Stimulated activated CD8-positive, alpha-beta memory T cell treated with anti-CD3 and anti-CD28 coated beads, Interleukin-12 subunit alpha, Interleukin-12 subunit beta, amount 100 ng/mL, for 24 hours (primary cell): ENCODE data around the gene B3GNT9.

Experiments used
- DNase-seq: peaks from one replicate; pipeline ENCODE4 v3.0.0-alpha.2; 2020; ENCODE audit errors: extremely low read depth

Gene B3GNT9, protein sequence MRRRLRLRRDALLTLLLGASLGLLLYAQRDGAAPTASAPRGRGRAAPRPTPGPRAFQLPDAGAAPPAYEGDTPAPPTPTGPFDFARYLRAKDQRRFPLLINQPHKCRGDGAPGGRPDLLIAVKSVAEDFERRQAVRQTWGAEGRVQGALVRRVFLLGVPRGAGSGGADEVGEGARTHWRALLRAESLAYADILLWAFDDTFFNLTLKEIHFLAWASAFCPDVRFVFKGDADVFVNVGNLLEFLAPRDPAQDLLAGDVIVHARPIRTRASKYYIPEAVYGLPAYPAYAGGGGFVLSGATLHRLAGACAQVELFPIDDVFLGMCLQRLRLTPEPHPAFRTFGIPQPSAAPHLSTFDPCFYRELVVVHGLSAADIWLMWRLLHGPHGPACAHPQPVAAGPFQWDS

DNA sequence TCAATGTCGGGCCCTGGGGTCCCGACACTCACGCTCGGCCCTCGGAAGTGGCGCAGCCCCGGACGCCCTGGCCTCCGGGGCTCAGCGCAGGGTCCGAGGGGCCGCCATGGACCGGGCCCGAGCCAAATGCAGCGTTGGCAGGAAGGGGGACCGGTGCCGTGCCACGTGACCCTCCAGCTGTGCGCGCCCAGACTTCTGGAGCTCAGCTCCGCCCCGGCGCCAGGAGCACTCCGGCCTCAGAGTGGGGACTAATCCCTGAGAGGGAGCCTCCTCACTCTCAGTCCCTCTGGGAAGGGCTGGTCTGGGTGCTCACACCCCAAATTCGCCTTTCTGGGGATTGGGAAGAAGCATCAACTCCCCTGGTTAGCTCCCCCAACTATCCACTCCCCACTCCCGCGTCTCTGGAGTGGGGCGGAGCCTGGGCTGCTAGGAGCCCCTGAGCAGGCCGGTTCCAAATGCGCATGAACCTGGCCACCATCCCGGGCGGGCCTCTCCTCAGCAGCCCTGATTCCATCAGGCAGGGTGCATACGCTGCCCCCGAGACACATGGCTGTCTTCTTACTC, at the start of gene B3GNT9:
Gene B3GNT9, minus strand, starts transcription at position 166 of the 564 bp plus-strand sequence. CDS start 513 bp downstream, outside the sequence.
- no peak for DNase-seq

DNA sequence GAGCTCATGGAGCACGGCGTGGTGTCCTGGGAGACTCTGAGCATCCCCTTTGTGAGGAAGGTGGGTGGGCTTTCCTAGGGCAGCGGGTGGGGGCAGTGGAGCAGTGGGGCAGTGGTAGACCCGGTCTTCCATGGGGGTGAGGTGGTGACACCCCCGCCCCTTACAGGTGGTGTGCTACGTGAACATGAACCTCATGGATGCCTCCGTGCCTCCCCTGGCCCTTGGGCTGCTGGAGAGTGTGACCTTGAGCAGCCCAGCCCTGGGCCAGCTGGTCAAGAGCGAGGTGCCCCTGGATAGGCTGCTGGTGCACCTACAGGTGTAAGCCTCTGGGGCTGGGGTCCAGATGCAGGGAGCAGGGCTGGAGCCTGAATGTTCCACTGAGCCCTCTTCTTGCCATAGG, 49.7 kb upstream of the B3GNT9 start:
- DNase-seq, result no peak

GRCh38 chr16:67199808-67200198, 49.0 kb upstream of the B3GNT9 start:
- no peak for DNase-seq

DNA sequence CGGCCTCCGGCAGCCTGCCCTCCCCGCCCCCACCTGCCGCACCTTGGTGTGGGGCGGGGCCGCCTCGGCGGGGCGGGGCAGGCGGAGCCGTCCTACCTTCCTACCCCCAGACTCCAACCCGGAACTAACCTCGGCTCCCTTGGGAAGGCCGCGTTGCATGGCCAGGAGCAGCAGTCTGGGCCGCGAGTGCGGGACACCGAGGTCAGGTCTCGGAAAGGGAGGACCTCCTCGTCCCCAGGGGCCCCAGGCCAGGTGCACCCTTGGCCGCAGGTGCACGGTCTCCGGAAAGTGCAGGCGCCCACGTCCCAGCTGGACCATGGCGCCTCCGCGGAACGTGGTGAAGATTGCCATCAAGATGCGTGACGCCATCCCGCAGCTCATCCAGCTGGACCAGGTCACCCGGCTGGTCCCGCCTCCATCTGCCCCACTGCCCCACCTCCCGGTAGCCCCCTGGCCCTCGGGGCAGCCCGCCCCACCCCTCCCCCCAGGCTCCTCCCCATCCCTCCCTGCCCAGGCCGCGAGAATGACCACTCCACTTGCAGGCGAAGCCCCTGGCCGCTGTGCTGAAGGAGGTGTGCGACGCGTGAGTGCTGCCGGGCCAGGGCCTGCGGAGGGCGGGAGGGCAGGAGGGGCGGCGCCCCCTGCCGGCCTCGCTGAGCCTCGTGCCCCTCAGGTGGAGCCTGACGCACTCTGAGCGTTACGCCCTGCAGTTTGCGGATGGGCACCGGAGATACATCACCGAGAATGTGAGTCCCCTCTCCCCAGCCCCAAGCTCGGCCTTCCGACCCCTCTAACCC, 48.4 kb upstream of the B3GNT9 start, which contains the start of gene ELMO3:
Gene ELMO3, plus strand, starts transcription at position 121 of the 797 bp plus-strand sequence. Its CDS starts 196 bp downstream, at position 317.
- no peak for DNase-seq

DNA sequence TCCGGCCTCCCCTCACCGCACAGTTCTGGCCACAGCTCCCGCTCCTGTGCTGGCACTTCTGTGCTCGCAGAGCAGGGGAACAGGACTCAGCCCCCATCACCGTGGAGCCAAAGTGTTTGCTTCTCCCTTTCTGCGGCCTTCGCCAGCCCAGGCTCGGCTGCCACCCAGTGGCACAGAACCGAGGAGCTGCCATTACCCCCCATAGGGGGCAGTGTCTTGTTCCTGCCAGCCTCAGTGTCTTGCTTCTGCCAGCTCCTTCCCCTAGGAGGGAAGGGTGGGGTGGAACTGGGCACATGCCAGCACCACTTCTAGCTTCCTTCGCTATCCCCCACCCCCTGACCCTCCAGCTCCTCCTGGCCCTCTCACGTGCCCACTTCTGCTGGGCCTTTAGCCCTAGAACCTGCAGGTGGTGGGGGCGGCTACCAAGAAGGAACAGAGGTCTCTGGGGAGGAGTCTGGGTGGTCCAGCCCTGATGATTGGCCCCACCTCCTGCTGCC, 47.5 kb upstream of the B3GNT9 start:
- DNase-seq, result no peak

- no peak for DNase-seq
Observed at GRCh38 chr16:67197704-67198103, 46.9 kb upstream of the B3GNT9 start.

DNA sequence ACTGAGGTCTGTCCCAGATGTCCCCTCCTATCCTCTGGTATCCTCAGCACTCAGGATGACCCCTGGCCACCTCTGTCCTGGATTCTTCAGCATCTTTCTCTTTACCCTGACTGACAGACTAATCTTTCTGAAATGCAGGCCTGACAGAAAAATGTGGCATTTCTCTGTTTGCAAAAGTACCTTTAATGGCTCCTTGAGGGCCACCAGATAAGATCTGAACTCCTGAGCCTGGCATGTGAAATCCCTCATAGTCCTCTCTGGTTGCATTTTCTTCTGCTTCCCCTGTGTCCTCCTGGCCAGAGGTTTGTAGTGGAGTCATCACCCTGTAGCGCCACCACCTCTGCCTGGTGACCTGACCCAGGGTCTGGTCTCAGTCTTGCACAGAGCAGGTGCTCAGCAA, 46.1 kb upstream of the B3GNT9 start:
- DNase-seq, result no peak

GRCh38 chr16:67195676-67196075, 44.9 kb upstream of the B3GNT9 start:
- no peak for DNase-seq

DNA sequence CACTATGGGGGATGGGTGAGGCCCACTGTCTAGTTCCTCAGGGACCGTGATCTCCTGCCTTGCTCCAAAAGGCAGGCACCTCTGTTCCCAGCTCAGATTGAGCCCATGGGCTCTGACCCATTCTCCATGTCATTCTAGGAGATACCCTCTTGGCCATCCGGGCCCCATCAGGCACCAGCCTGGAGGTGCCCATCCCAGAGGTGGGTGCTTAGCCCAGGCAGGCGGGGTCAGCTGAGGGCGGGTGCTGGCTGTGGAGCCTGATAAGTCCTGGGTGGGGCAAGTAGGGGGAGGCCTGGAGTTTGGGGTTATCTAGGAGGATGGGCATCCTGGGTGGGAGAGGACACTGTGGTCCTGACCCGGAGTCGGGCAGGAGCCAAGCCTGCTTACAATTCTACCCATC, 43.5 kb upstream of the B3GNT9 start:
- DNase-seq, result no peak

GRCh38 chr16:67193536-67193935, 42.7 kb upstream of the B3GNT9 start:
- DNase-seq, result no peak

- no peak for DNase-seq
Observed at GRCh38 chr16:67192781-67193361, 42.1 kb upstream of the B3GNT9 start.

- DNase-seq, result peak; percentile 70
Observed at GRCh38 chr16:67191995-67192681, 41.3 kb upstream of the B3GNT9 start, which contains the start of gene E2F4. Gene E2F4, plus strand, starts transcription at chr16:67192155. Its CDS starts 73 bp downstream, at chr16:67192228.

GRCh38 chr16:67191411-67191994, 40.7 kb upstream of the B3GNT9 start:
- no peak for DNase-seq

DNA sequence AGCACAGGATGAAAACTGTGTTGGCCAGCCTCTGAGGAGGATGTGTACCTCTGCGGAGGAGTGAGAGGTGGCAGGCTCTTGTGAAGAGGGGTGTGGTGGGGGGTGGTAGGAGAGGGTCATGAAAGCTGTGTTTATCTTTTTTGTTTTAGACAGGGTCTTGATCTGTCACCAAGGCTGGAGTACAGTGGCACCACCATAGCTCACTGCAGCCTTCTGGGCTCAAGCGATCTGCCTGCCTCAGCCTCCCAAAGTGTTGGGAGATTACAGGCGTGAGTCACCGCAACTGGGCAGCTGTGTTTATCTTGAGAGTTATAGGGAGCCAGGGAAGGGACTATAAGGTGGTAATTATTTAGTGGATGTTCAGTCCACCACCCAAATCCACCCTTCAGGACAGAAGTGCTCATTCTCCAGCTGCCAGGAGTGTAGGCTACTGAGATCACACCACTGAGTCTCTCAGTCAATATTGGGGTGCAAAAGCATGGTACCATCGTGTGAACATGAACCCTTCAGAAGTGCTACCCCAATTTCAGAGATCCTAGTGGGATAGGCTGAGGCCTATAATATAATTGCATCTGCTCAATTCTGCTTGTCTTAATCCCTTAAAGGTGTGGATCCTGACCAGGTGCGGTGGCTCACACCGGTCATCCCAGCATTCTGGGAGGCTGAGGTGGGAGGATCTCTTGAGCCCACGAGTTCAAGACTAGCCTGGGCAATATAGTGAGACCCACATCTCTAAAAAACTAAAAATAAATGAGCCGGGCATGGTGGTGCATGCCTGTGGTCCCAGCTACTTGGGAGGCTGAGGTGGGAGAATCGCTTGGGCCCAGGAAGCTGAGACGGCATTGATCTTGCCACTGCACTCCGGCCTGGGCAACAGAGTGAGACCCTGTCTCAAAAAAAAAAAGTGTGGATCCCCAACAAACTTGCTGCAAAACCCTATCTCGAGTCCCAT, 39.9 kb upstream of the B3GNT9 start:
- no peak for DNase-seq

DNA sequence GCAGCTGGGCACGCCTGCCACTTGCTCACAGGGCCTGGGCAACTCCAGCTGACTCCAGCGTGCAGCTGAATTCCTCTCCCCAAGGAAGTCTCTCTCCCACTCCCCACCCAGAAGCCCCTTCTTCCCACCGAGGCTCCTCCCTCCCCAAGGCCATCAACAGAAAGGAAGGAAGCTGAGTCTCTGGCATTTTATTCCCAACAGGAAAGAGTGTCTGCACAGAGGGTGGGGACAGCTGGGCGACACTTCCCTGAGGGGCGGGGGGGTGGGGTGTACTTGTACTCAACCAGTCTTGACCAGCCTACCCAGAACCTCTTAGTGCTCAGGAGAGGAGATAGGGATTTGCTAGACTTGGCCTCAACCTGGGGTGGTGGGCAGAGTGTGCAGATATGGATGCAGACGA, 39.2 kb upstream of the B3GNT9 start, which contains the start of gene EXOC3L1:
Gene EXOC3L1, minus strand, starts transcription at position 96 of the 400 bp plus-strand sequence. CDS start 460 bp downstream, outside the sequence.
- no peak for DNase-seq

GRCh38 chr16:67188798-67189197, 38.0 kb upstream of the B3GNT9 start:
- no peak for DNase-seq

DNA sequence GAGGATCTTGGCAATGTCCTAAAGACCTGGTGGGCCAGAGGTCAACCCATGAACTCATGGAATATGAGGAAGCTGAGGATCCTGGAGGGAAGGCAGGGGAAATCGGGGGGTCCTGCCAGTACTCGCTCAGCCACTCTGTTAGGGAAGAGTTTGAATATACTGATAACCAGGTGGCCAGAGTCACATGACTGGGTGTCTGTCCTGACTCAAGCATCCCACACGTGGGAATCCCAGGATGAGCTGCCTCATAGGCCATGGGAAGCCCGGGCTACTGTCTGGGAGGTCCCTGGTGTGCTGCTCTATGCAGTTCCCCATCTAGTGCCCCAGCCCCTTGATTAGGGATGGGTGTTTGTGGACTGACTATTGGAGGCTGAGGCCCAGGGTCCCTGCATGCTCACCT, 37.5 kb upstream of the B3GNT9 start:
- no peak for DNase-seq

GRCh38 chr16:67187175-67187890, 36.5 kb upstream of the B3GNT9 start:
- DNase-seq, result no peak

GRCh38 chr16:67186550-67186950, 35.8 kb upstream of the B3GNT9 start:
- no peak for DNase-seq
